PC-9 (cell line): ENCODE measurements around the gene ACYP1. TPM values are rescaled to one million over a fixed set of nuclear protein-coding genes. Genes with fewer than 3 reads are reported as not detected.
A peak's percentile ranks its signal among the peaks of the same experiment; 100 is the strongest.

Source experiments
- BruUV-seq: library from RNA; stranded (reverse); fragments of 400-500 nt; replicated peaks from 2 replicates; lab custom pipeline; 2021; lab: Mats Ljungman, UMichigan
- CTCF ChIA-PET: fragments of 300-600 bp; sonication (Branson Sonifier 250); formaldehyde crosslinking; loops from one replicate; lab custom pipeline; 2022; ENCODE audit warnings: antibody characterized with exemption; lab: Charles Lee
- POLR2A ChIA-PET: fragments of 300-600 bp; sonication (Branson Sonifier 250); formaldehyde crosslinking; loops from one replicate; lab custom pipeline; 2022; ENCODE audit warnings: antibody characterized with exemption; ENCODE audit not compliant: unreplicated experiment; lab: Charles Lee
- DNase-seq, 2 experiments: peaks; one replicate each; pipeline versions ENCODE4 v3.0.0 to v3.0.0-alpha.2; 2015 to 2022; ENCODE audit warnings: mixed read lengths in 1 of 2
- H2AFZ ChIP-seq: fragments of 200-600 bp; sonication (generic); 2 replicates; pipeline ENCODE4 v1.8.1; 2017; ENCODE audit warnings: antibody characterized with exemption
- H3F3A ChIP-seq: fragments of 200-600 bp; sonication (generic); 2 replicates; pipeline ENCODE4 v1.8.1; 2017; ENCODE audit warnings: antibody characterized with exemption, mild to moderate bottlenecking, low read depth; ENCODE audit not compliant: insufficient read depth
- H3K27ac ChIP-seq: fragments of 200-600 bp; sonication (generic); 2 replicates; pipeline ENCODE4 v1.6.1; 2016; ENCODE audit warnings: mixed run types
- H3K27me3 ChIP-seq: fragments of 200-600 bp; sonication (generic); 2 replicates; pipeline ENCODE4 v1.6.1; 2016; ENCODE audit warnings: low read depth, mixed run types; ENCODE audit not compliant: insufficient read depth
- H3K36me3 ChIP-seq: fragments of 200-600 bp; sonication (generic); 2 replicates; pipeline ENCODE4 v1.6.1; 2016; ENCODE audit warnings: low read depth, mixed run types
- H3K4me1 ChIP-seq: fragments of 200-600 bp; sonication (generic); replicated peaks from 2 replicates; pipeline ENCODE4 v1.6.1; 2016; ENCODE audit warnings: mixed run types; ENCODE audit not compliant: insufficient read depth
- H3K4me2 ChIP-seq: fragments of 200-600 bp; sonication (generic); 2 replicates; pipeline ENCODE4 v1.6.1; 2017; ENCODE audit warnings: mixed run types
- H3K4me3 ChIP-seq: fragments of 200-600 bp; sonication (generic); 2 replicates; pipeline ENCODE4 v1.6.1; 2016; ENCODE audit warnings: mixed run types
- H3K79me2 ChIP-seq: fragments of 200-600 bp; sonication (generic); 2 replicates; pipeline ENCODE4 v1.6.1; 2017; ENCODE audit warnings: low read depth, mixed run types
- H3K9me2 ChIP-seq: fragments of 200-600 bp; sonication (generic); 2 replicates; pipeline ENCODE4 v1.8.1; 2017; ENCODE audit warnings: mild to moderate bottlenecking; ENCODE audit not compliant: insufficient read depth
- H3K9me3 ChIP-seq: fragments of 200-600 bp; sonication (generic); 2 replicates; pipeline ENCODE4 v1.8.1; 2016; ENCODE audit warnings: low read depth; ENCODE audit not compliant: insufficient read depth
- H4K20me1 ChIP-seq: fragments of 200-600 bp; sonication (generic); 2 replicates; pipeline ENCODE4 v1.8.1; 2017; ENCODE audit not compliant: insufficient read depth
- CTCF ChIP-seq: fragments of 200-600 bp; sonication (generic); conservative IDR thresholded peaks from 2 replicates; pipeline ENCODE4 v1.6.1; 2017; ENCODE audit warnings: mixed run types, antibody characterized with exemption, mild to moderate bottlenecking, moderate library complexity
- EZH2 ChIP-seq: fragments of 200-600 bp; sonication (generic); IDR thresholded peaks from 2 replicates; pipeline ENCODE4 v1.8.0; 2017; ENCODE audit warnings: antibody characterized with exemption, low read depth
- intact Hi-C: fragments of 100-400 bp; cut with micrococcal nuclease; formaldehyde crosslinking; loops from one replicate; pipeline ENCODE4 v1.10.0; 2022; ENCODE audit not compliant: unreplicated experiment
- total RNA-seq: library from RNA; stranded (reverse); gene quantifications from 2 replicates; pipeline ENCODE4 v1.2.3, GENCODE V29; 2021

The ACYP1 gene
- total RNA-seq, 1 experiment from 2014 or later, result 98.9 TPM

- H3K4me3 ChIP-seq, result no peak overlapping the region
- intact Hi-C loops, result no loop called here
- H3F3A ChIP-seq, result 0 out of 2 replicates have a peak, but pooled peaks cover 3% of the 10 kb centered on the region
- BruUV-seq, result no TSS peak
- H3K36me3 ChIP-seq, result peaks cover 44% of the 10 kb centered on the region
- CTCF ChIA-PET, result interaction anchor here (0.7 kb wide), 2 partner anchors 74 to 123 kb away, joined by 3 to 9 read pairs; no protein-coding TSS in a partner anchor
- no peaks in the 10 kb centered on the region for H3K79me2 ChIP-seq
- H3K27ac ChIP-seq, result no peak overlapping the region
- no peak for DNase-seq
- POLR2A ChIA-PET, result no interaction called here
- H3K9me2 ChIP-seq, result no peaks in the 10 kb centered on the region
- H3K27me3 ChIP-seq, result no peaks in the 10 kb centered on the region
- no peaks in the 10 kb centered on the region for H3K9me3 ChIP-seq
- H2AFZ ChIP-seq, result no peak overlapping the region
- TF ChIP-seq CTCF, result no peak
- TF ChIP-seq EZH2, result no peak
- H4K20me1 ChIP-seq, result no peaks in the 10 kb centered on the region
- H3K4me2 ChIP-seq, result no peak overlapping the region
- H3K4me1 ChIP-seq, result 0 out of 2 replicates have a peak, but pooled peaks cover 4% of the 10 kb centered on the region
Observed at GRCh38 chr14:75025876-75026275, 37.9 kb downstream of the ACYP1 start.

- POLR2A ChIA-PET, result interaction anchor here (0.5 to 0.7 kb wide), 3 partner anchors 17 to 39 kb away, joined by 4 to 7 read pairs (median 6); partner anchors contain the start of gene ACYP1
- Histone ChIP-seq H3K27ac (peak overlapping the region; percentile 27), H3K27me3 (no peaks in the 10 kb centered on the region), H3F3A (peaks cover 3% of the 10 kb centered on the region; the same call in 1 of the 2 replicates), H3K4me2 (no peak overlapping the region), H3K4me3 (no peak overlapping the region), H2AFZ (no peak overlapping the region), H3K9me2 (no peaks in the 10 kb centered on the region), H3K79me2 (no peaks in the 10 kb centered on the region), H3K9me3 (no peaks in the 10 kb centered on the region), H4K20me1 (no peaks in the 10 kb centered on the region), H3K36me3 (peaks cover 41% of the 10 kb centered on the region), H3K4me1 (0 out of 2 replicates have a peak, but pooled peaks cover 4% of the 10 kb centered on the region)
- CTCF ChIA-PET, result interaction anchor here (0.9 to 1.4 kb wide), 4 partner anchors 9 to 164 kb away, joined by 3 to 5 read pairs (median 4); no protein-coding TSS in a partner anchor
- no peak for DNase-seq
- intact Hi-C loops, result no loop called here
- BruUV-seq, result no TSS peak
- TF ChIP-seq CTCF (no peak), EZH2 (no peak)
Observed at GRCh38 chr14:75025082-75025481, 38.7 kb downstream of the ACYP1 start.

- no TSS peak for BruUV-seq
- no peak for DNase-seq
- Histone ChIP-seq H3K27me3 (no peaks in the 10 kb centered on the region), H2AFZ (no peak overlapping the region), H3K4me1 (peaks cover 13% of the 10 kb centered on the region), H3K9me2 (no peaks in the 10 kb centered on the region), H3F3A (peaks cover 8% of the 10 kb centered on the region; the same call in 1 of the 2 replicates), H3K36me3 (peaks cover 55% of the 10 kb centered on the region), H3K4me2 (no peak overlapping the region), H3K79me2 (no peaks in the 10 kb centered on the region), H4K20me1 (no peaks in the 10 kb centered on the region), H3K9me3 (no peaks in the 10 kb centered on the region), H3K27ac (no peak overlapping the region), H3K4me3 (no peak overlapping the region)
- POLR2A ChIA-PET, result no interaction called here
- CTCF ChIA-PET, result interaction anchor here (0.6 to 1.5 kb wide), 4 partner anchors 40 to 714 kb away, joined by 3 to 4 read pairs (median 3); no protein-coding TSS in a partner anchor
- intact Hi-C loops, result no loop called here
- no peak for TF ChIP-seq CTCF
- TF ChIP-seq EZH2, result no peak
Observed at GRCh38 chr14:75023108-75023507, 40.7 kb downstream of the ACYP1 start.
